Measurements from ENCODE around the gene RPS26.
A peak's percentile ranks its signal among the peaks of the same experiment; 100 is the strongest.

Gene RPS26

GRCh38 chr12:56078931-56079722 lies 37.4 kb downstream of the RPS26 start:
- peak; percentile 51 for DNase-seq

- DNase-seq: peak; percentile 59
Observed at GRCh38 chr12:56079723-56080555, 38.2 kb downstream of the RPS26 start, which contains the start of gene ERBB3. Gene ERBB3, plus strand, starts transcription at chr12:56080165. Its CDS starts 136 bp downstream, at chr12:56080301.

- DNase-seq: no peak
Observed at GRCh38 chr12:56080556-56081138, 38.9 kb downstream of the RPS26 start.

- no peak for DNase-seq
Observed at GRCh38 chr12:56081393-56082347, 40.0 kb downstream of the RPS26 start.

- no peak for DNase-seq
Observed at GRCh38 chr12:56082382-56082781, 40.7 kb downstream of the RPS26 start.

GRCh38 chr12:56082967-56083366 lies 41.2 kb downstream of the RPS26 start:
- DNase-seq: no peak

GRCh38 chr12:56084958-56085543 lies 43.3 kb downstream of the RPS26 start:
- no peak for DNase-seq

- DNase-seq: no peak
Observed at GRCh38 chr12:56086096-56086495, 44.4 kb downstream of the RPS26 start.

GRCh38 chr12:56086608-56087007 lies 44.9 kb downstream of the RPS26 start:
- DNase-seq: no peak

- no peak for DNase-seq
Observed at GRCh38 chr12:56087220-56087619, 45.5 kb downstream of the RPS26 start.
